ENCODE measurements around the gene NEK1.

DNA sequence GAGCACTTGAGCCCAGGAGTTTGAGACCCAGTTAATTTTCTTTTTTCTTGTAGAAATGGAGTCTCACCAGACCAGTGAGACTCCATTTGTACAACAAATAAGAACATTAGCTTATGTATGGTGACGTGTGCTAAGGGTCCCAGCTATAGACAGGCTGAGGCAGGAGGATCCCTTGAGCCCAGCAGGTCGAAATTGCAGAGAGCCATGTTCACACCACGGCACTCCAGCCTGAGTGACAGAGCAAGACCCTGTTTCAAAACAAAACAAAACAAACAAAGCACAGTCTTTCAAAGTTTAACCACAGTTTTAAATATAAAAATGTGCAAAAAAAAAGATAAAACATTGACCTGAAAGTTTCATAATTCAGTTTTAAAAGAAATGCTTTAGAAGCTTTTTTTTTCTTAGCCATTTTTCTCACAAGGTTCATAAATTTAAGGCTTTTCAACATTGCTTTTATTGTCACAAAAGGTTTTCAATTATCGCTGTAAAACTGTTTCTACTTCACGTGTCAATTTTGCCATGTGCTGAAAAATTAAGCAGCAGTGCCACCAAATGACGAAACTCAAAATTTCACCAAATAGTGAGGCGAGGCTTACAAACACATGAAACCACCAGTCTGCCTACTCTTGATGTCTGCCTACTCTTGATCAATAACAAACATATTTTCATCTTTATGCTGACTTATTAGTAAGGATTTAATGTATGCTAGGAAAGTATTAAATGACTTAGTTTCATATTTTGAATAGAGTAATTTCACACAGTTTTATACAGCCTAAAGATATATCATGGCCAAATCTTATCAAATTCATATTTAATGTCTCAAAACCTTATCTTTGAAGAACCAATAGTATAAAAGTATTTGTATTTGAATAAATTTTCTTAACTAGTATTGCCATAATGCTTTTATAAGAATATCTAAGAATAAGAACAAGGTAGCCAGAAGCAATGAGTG, 126.3 kb downstream of the NEK1 start:
- TF ChIP-seq, protein P1, sequence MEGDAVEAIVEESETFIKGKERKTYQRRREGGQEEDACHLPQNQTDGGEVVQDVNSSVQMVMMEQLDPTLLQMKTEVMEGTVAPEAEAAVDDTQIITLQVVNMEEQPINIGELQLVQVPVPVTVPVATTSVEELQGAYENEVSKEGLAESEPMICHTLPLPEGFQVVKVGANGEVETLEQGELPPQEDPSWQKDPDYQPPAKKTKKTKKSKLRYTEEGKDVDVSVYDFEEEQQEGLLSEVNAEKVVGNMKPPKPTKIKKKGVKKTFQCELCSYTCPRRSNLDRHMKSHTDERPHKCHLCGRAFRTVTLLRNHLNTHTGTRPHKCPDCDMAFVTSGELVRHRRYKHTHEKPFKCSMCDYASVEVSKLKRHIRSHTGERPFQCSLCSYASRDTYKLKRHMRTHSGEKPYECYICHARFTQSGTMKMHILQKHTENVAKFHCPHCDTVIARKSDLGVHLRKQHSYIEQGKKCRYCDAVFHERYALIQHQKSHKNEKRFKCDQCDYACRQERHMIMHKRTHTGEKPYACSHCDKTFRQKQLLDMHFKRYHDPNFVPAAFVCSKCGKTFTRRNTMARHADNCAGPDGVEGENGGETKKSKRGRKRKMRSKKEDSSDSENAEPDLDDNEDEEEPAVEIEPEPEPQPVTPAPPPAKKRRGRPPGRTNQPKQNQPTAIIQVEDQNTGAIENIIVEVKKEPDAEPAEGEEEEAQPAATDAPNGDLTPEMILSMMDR (IDR thresholded peaks at IDR 0.05): peak in 2 of 3 experiments; percentile 11 to 23
- no peak for TF ChIP-seq POLR2A (IDR thresholded peaks at IDR 0.05)
